GM12873 (cell line): ENCODE data around the gene ABI1.

ENCODE experiments used
- TF ChIP-seq, protein P1 (sequence below): IDR thresholded peaks from 2 replicates; pipeline ENCODE4 v1.5.1; 2012; ENCODE audit warnings: low read depth, mild to moderate bottlenecking, moderate library complexity, low read length, control low read depth; ENCODE audit not compliant: insufficient read depth; ENCODE audit errors: missing control alignments

ABI1 gene

DNA sequence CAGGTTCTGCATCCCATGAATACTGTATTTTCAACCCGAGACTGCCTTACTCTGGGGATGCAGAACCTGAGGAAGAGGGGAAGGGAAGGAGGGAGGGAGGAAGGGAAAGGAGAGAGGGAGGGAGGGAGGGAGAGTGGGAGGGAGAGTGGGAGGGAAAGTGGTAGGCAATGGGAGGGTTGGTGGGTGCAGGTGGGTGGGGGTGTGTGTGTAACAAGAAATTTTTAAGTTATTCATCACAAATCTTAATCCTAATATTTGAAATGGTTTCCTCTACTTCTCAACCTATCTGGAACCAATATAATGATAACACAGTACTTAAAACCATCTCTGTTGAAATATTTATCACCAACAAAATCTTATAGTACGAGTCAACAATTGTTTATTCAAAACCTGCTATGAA lies 95.2 kb downstream of the ABI1 start:
- TF ChIP-seq, protein P1, sequence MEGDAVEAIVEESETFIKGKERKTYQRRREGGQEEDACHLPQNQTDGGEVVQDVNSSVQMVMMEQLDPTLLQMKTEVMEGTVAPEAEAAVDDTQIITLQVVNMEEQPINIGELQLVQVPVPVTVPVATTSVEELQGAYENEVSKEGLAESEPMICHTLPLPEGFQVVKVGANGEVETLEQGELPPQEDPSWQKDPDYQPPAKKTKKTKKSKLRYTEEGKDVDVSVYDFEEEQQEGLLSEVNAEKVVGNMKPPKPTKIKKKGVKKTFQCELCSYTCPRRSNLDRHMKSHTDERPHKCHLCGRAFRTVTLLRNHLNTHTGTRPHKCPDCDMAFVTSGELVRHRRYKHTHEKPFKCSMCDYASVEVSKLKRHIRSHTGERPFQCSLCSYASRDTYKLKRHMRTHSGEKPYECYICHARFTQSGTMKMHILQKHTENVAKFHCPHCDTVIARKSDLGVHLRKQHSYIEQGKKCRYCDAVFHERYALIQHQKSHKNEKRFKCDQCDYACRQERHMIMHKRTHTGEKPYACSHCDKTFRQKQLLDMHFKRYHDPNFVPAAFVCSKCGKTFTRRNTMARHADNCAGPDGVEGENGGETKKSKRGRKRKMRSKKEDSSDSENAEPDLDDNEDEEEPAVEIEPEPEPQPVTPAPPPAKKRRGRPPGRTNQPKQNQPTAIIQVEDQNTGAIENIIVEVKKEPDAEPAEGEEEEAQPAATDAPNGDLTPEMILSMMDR = no peak

DNA sequence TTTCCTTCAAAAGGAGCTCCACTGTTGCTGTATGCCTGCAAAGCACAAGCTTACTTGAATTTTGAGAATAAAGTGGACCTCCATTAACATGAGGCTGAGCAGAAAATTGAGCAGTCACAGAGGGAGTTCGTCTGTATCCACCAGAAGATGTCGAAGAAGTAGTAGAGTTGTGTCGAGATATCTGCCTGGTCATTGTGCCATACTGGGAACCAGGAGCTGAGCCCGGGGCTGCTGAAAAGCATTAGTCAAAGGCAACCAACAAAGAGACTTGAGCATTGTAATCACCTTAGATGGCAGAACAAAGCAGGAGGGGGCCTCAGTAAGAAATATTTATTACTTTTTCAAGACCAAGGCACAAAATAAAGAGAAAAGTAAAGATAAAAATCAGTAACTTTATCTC lies 101.8 kb downstream of the ABI1 start:
- TF ChIP-seq, protein P1 = no peak

DNA sequence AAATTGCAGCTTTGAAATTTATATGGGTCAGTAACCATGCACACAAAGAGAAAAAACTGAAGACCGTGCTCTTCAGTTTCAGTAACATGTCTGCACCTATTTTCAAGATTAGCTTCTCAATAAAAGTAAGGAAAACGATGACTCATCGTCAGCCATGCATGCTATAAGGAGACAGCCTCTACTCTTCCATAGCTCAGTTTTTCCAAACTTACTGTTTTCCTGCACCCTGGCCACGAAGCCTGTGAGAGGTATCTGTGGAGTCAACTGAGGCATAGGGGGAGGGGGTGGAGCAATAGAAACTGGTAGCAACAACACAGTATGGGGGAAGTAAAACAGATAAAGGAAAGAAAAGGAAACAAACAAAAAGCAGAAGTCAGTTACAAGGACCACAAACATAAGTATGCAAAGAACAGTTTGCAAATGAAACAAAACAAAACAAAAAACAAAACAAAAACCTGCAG lies 105.3 kb downstream of the ABI1 start:
- TF ChIP-seq, protein P1 = no peak

DNA sequence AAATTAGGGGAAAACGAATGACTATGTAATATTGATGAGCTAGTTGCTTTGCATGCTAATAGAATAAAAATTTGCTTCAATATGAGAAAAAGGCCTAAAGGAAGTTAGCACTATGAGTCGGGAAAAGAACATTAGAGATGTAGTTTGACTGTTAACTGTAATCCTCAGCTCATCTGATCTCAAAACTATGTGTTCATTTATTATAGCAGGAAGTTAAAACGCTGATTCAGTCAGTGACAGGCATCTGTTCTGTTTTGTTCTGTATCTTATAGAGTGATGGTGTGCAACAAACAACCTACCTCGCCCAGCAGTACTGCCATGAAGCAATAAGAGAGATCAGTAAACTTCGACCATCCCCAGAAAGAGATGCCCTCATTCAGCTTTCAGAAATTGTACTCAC lies 114.7 kb downstream of the ABI1 start:
- TF ChIP-seq, protein P1 = no peak

DNA sequence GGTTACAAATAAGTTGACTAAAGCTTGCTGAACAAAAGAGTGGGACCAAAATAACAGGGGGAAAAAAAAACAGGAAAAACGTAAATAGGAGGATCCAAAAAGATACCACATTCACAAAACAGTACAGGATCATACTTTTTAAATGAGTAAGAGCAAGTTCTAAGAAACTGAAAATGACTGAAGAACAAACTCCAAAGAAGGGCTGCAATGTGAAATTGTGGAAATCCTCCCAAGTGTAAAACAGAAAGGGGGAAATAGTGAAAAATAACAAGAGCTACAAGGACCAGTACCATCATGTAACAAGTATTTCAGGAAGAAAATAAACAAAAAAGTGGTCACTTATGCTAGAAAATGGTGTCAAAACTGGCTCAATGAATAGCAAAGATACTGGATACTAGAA lies 116.9 kb downstream of the ABI1 start:
- TF ChIP-seq, protein P1 = no peak

DNA sequence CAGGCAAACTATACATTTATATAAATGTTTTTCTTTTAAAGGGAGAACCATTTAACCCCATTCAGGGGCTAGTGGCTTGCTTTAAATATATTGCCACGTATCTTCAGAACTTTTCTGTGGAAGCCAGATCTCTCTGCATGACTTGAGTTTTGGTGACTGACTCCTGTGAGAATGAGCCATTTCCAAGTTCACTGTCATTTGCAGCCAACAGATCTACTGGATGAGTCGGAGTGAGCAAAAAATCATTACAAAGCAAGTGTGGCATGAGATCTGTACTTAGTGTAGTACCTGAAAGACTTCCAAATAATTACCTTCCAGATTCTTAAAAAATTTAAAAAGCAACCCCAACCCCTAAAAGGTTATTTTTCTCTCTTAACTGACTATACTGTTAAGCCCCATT lies 117.7 kb downstream of the ABI1 start:
- TF ChIP-seq, protein P1 = no peak

DNA sequence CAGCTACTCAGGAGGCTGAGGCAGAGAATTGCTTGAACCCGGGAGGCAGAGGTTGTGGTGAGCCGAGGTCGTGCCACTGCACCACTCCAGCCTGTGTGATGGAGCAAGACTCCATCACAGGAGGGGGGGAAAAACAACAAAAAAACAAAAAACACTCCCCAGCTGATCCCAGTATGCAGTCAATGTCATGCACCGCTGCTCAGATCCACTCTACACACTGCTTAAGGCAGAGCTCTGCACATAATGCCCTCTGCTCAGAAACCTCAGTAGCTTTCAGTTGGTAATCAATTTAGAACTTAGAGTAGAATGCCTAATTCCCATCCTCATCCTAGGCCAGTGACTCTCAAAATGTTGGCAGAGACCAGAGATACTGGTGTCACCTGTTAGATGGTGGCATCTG lies 119.4 kb downstream of the ABI1 start:
- TF ChIP-seq, protein P1 = no peak

DNA sequence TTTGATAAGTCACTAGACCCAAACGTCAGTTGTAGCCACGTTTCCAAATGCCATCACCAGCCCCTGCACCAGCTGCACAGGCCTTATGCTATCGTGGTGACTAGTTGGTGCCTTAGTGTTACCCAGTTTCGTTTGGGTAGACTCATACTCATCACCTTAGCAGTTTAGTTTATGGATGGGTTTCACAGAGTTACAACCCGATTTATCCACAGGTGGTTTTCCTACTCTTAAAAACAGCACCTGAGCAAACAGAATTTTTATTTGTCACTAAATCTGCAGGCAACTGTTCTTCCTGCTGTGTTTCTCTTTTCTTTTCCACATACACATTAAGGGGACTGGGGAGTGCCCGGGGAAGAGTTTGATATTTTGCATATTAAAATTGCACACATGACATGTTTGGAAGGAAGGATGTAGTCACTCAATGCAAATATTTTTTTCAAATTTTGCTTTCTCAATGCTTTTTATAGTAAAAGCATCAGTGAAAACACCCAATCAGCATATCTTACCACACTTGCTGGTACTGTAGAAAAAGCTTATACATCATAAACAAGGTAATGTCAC lies 121.6 kb downstream of the ABI1 start:
- TF ChIP-seq, protein P1 = no peak
